ENCODE measurements around the gene ATG14. TPM values are rescaled to one million over a fixed set of nuclear protein-coding genes. Genes with fewer than 3 reads are reported as not detected.

Gene ATG14
- total RNA-seq, 2 donors from 2014 or later: 10.6 to 10.9 TPM

DNA sequence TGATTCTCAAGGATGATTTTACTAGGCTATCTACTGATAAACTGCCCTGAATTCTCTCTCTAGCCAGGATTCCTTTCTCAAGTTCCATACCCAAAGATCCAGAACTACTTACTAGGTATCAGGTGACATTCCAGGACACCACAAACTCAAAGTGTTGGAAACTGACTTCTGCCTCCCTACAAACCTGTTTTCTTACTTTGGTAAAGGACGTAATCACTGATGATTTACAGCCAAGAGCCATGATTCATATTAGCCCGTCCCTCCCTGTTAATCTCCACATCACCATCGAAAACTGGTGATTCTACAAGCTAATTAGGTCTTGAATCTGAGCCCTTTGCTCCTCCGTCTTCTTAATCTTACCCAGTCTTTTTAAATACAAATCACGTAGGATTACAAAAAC is 1.0 kb upstream of the ATG14 start:
- DNase-seq (no peak), ATAC-seq (no peak)
- Histone ChIP-seq H3K4me1 (peaks cover 27% of the 10 kb centered on the region), H3K27me3 (no peaks in the 10 kb centered on the region), H3K4me3 (no peak overlapping the region), H3K36me3 (replicated peaks in 1 of 2; ENCODE audit: insufficient read depth in 1 of 2, low read depth in 2 of 2) (no peaks in the 10 kb centered on the region), H3K27ac (no peak overlapping the region), H3K9me3 (no peaks in the 10 kb centered on the region)
- 47 to 55% methylated on average over 5 of the region's 5 CpGs for WGBS, 2 donors
- intact Hi-C loops (cut with DNase I): no loop called here
- TF ChIP-seq, protein P1, sequence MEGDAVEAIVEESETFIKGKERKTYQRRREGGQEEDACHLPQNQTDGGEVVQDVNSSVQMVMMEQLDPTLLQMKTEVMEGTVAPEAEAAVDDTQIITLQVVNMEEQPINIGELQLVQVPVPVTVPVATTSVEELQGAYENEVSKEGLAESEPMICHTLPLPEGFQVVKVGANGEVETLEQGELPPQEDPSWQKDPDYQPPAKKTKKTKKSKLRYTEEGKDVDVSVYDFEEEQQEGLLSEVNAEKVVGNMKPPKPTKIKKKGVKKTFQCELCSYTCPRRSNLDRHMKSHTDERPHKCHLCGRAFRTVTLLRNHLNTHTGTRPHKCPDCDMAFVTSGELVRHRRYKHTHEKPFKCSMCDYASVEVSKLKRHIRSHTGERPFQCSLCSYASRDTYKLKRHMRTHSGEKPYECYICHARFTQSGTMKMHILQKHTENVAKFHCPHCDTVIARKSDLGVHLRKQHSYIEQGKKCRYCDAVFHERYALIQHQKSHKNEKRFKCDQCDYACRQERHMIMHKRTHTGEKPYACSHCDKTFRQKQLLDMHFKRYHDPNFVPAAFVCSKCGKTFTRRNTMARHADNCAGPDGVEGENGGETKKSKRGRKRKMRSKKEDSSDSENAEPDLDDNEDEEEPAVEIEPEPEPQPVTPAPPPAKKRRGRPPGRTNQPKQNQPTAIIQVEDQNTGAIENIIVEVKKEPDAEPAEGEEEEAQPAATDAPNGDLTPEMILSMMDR (IDR thresholded peaks at IDR 0.05): no peak
- TF ChIP-seq POLR2A (IDR thresholded peaks at IDR 0.05): no peak

DNA sequence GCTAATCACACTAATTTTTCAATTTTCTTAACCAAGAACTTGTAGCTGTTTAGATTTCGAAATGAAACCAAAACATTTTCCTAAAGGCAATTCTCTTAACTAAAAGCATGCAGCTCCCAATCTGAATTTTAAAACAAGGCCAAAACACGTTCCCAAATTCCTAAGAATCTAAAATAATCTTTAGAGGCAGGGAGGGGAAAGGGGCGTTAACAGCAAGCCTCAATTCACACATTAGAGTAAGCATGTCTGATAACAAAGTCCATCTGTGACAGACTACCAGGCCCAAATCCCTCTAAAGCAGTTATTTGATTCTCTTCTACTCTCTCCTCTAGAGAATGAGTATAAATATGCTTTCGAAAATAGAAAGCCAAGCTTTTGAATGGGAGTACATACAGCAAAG is 754 bp downstream of the ATG14 start:
- no peaks in the 10 kb centered on the region for H3K27me3 ChIP-seq
- H3K9me3 ChIP-seq: no peaks in the 10 kb centered on the region
- ATAC-seq (no peak), DNase-seq (no peak)
- peak overlapping the region in 1 of 4 donors; percentile 67 for H3K27ac ChIP-seq
- no peaks in the 10 kb centered on the region for H3K36me3 ChIP-seq (replicated peaks in 1 of 2; ENCODE audit: insufficient read depth in 1 of 2, low read depth in 2 of 2)
- intact Hi-C loops (cut with DNase I): no loop called here
- H3K4me3 ChIP-seq: peak overlapping the region; percentile 82 to 86
- no peak for TF ChIP-seq POLR2A (IDR thresholded peaks at IDR 0.05)
- TF ChIP-seq, protein P1 (IDR thresholded peaks at IDR 0.05): no peak
- 8 to 13% methylated on average over 4 of the region's 4 CpGs for WGBS, 2 donors
- H3K4me1 ChIP-seq: peaks cover 24% of the 10 kb centered on the region

- no peak overlapping the region for H3K4me3 ChIP-seq
- ATAC-seq (no peak), DNase-seq (no peak)
- intact Hi-C loops (cut with DNase I): no loop called here
- no peaks in the 10 kb centered on the region for H3K4me1 ChIP-seq
- H3K27ac ChIP-seq: no peak overlapping the region
- no peaks in the 10 kb centered on the region for H3K27me3 ChIP-seq
- WGBS, 2 donors: 46 to 47% methylated on average over 5 of the region's 5 CpGs
- no peaks in the 10 kb centered on the region for H3K36me3 ChIP-seq (replicated peaks in 1 of 2; ENCODE audit: insufficient read depth in 1 of 2, low read depth in 2 of 2)
- no peaks in the 10 kb centered on the region for H3K9me3 ChIP-seq
- TF ChIP-seq POLR2A (IDR thresholded peaks at IDR 0.05): no peak
- TF ChIP-seq, protein P1 (IDR thresholded peaks at IDR 0.05): no peak
Observed at GRCh38 chr14:55404173-55404854, 7.3 kb downstream of the ATG14 start.

DNA sequence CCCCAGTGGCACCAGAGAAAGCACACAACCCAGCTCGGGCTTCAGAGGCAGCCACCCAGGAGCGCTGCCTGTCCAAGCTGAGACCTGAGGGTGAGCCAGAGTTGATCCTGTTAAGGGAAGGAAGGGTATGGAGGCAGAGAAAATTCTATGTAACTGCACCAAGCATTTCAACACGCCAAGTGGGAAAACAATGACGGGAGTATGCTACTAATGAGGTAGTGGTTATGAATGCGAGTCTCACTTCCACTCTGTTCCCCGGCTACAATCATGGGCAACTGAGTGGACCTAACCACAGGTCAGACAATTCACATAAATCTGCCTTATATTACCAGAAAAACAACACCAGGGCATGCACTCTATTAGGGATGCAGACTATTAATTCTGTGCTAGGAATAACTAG is 9.9 kb downstream of the ATG14 start:
- whole genome bisulfite sequencing, 2 donors: 84 to 86% methylated on average over 6 of the region's 6 CpGs
- no peak for TF ChIP-seq POLR2A (IDR thresholded peaks at IDR 0.05)
- TF ChIP-seq, protein P1 (IDR thresholded peaks at IDR 0.05): no peak
- intact Hi-C loops (cut with DNase I): no loop called here
- Histone ChIP-seq H3K27ac (no peak overlapping the region), H3K9me3 (no peaks in the 10 kb centered on the region), H3K27me3 (no peaks in the 10 kb centered on the region), H3K4me1 (no peaks in the 10 kb centered on the region), H3K4me3 (no peak overlapping the region), H3K36me3 (replicated peaks in 1 of 2; ENCODE audit: insufficient read depth in 1 of 2, low read depth in 2 of 2) (no peaks in the 10 kb centered on the region)
- DNase-seq: no peak
- no peak for ATAC-seq

DNA sequence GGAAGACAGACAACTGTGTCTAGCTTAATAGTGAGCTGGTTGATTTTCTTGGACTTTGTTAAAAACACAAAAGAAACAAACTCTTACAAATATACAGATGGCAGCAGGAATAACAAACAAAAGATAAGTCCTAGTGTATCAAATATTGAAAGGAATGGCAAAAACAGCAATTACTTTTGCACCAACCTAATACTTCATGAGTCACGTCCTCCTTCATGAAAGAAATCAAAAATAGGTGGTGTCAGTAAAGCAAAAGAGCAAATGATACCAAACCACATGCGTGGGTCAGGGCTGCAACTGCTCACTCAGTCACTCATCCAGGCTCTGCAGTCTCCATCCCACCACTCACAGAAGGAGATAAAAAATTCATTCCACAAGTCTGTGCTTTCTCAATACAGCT is 11.8 kb downstream of the ATG14 start:
- Histone ChIP-seq H3K4me3 (no peak overlapping the region), H3K4me1 (no peaks in the 10 kb centered on the region), H3K36me3 (replicated peaks in 1 of 2; ENCODE audit: insufficient read depth in 1 of 2, low read depth in 2 of 2) (peaks cover 0 to 2% of the 10 kb centered on the region in 2 donors), H3K9me3 (no peaks in the 10 kb centered on the region), H3K27me3 (no peaks in the 10 kb centered on the region), H3K27ac (no peak overlapping the region)
- intact Hi-C loops (cut with DNase I): no loop called here
- ATAC-seq: no peak
- WGBS, 2 donors: 74 to 85% methylated on average over 2 of the region's 2 CpGs
- TF ChIP-seq, protein P1 (IDR thresholded peaks at IDR 0.05): no peak
- no peak for TF ChIP-seq POLR2A (IDR thresholded peaks at IDR 0.05)
- no peak for DNase-seq
